A549 (cell line): ENCODE data around the gene TMEM163.

Experiments used
- BHLHE40 ChIP-seq: IDR thresholded peaks from 2 replicates; pipeline ENCODE4 v1.6.1; 2012; ENCODE audit warnings: low read depth, low read length, inconsistent platforms
- CEBPB ChIP-seq, 2 experiments: fragments of >200 bp in 1 of 2; sonication (Bioruptor Twin) in 1 of 2; formaldehyde crosslinking in 1 of 2; IDR thresholded peaks; 2 replicates each; pipeline ENCODE4 v1.6.1; 2012 to 2016
- CHD2 ChIP-seq: fragments of 150-350 bp; IDR thresholded peaks from 2 replicates; pipeline ENCODE4 v1.6.1; 2014; ENCODE audit warnings: low read length; ENCODE audit not compliant: partially characterized antibody
- CTCF ChIP-seq: fragments of >200 bp; sonication (Bioruptor Twin); formaldehyde crosslinking; IDR thresholded peaks from 3 replicates; pipeline ENCODE4 v1.5.1; 2016
- ELK1 ChIP-seq: fragments of 150-350 bp; IDR thresholded peaks from 2 replicates; pipeline ENCODE4 v1.6.1; 2014; ENCODE audit warnings: low read depth, mild to moderate bottlenecking, low read length
- EP300 ChIP-seq, 2 experiments: fragments of >200 bp; sonication (Bioruptor Twin); formaldehyde crosslinking; IDR thresholded peaks; 2 replicates in 1 of 2; 3 replicates in 1 of 2; pipeline ENCODE4 v1.6.1; 2016 to 2017
- HMGXB4 ChIP-seq: fragments of 250-450 bp; sonication (Bioruptor Pico); IDR thresholded peaks from 2 replicates; pipeline ENCODE4 v1.5.0; 2021; ENCODE audit warnings: mild to moderate bottlenecking, moderate library complexity, borderline replicate concordance
- HOXA7 ChIP-seq: fragments of 250-450 bp; sonication (Bioruptor Pico); IDR thresholded peaks from 2 replicates; pipeline ENCODE4 v1.5.0; 2020; ENCODE audit warnings: mild to moderate bottlenecking, moderate library complexity
- MAFK ChIP-seq: fragments of 450-650 bp; IDR thresholded peaks from 2 replicates; pipeline ENCODE4 v1.6.1; 2014; ENCODE audit not compliant: partially characterized antibody
- MAZ ChIP-seq: fragments of 150-350 bp; IDR thresholded peaks from 2 replicates; pipeline ENCODE4 v1.6.1; 2014; ENCODE audit warnings: antibody characterized with exemption, low read depth, low read length, borderline replicate concordance
- POLR2A ChIP-seq: IDR thresholded peaks from 2 replicates; pipeline ENCODE4 v1.6.1; 2012; ENCODE audit warnings: mild to moderate bottlenecking, low read length
- RNF2 ChIP-seq: fragments of 200-600 bp; sonication (generic); IDR thresholded peaks from 2 replicates; pipeline ENCODE4 v1.6.1; 2016; ENCODE audit warnings: low read depth, mild to moderate bottlenecking, antibody characterized with exemption, moderate library complexity, borderline replicate concordance
- SMC3 ChIP-seq: fragments of >200 bp; sonication (Bioruptor Twin); formaldehyde crosslinking; IDR thresholded peaks from 3 replicates; pipeline ENCODE4 v1.6.1; 2018; ENCODE audit warnings: inconsistent platforms
- USF2 ChIP-seq: fragments of 450-650 bp; IDR thresholded peaks from 2 replicates; pipeline ENCODE4 v1.6.1; 2014; ENCODE audit warnings: antibody characterized with exemption

- TF ChIP-seq HOXA7 (CRISPR knock-in tag) (no peak), CTCF (no peak), SMC3 (no peak), HMGXB4 (CRISPR knock-in tag) (no peak), POLR2A (no peak), ELK1 (no peak), BHLHE40 (no peak), MAFK (no peak), CEBPB (IDR thresholded peaks at IDR 0.05) (no peak), RNF2 (no peak), EP300 (IDR thresholded peaks at IDR 0.05) (no peak), MAZ (no peak), CHD2 (no peak), USF2 (no peak)
Measured at GRCh38 chr2:134626781-134627180, 92.0 kb downstream of the TMEM163 start.
